ENCODE results near the gene TUBGCP6. TPM values are rescaled to one million over a fixed set of nuclear protein-coding genes. Genes with fewer than 3 reads are reported as not detected.

TUBGCP6 gene
- polyA plus RNA-seq, 3 donors = 3.7 to 72.8 (median 4.3) TPM

GRCh38 chr22:50190941-50191741 is 53.7 kb downstream of the TUBGCP6 start:
- peak overlapping the region; percentile 95 for H3K9ac ChIP-seq (ENCODE audit: insufficient read depth, low read length, poor library complexity, severe bottlenecking)
- Mint-ChIP-seq H3K36me3 (peaks cover 36 to 49% of the 10 kb centered on the region in 2 donors), H3K4me3 (peak overlapping the region; percentile 83 to 89), H3K9me3 (no peaks in the 10 kb centered on the region), H3K27me3 (ENCODE audit: low read depth in 3 of 3) (peaks cover 0 to 2% (median 1%) of the 10 kb centered on the region in 3 donors), H3K4me1 (peaks cover 54% of the 10 kb centered on the region), H3K27ac (peak overlapping the region; percentile 98 to 100 (median 100))
- WGBS (ENCODE audit: insufficient coverage) = 0% methylated on average over 16 of the region's 18 CpGs
- no peak for TF ChIP-seq CTCF (IDR thresholded peaks at IDR 0.05)
- H3K36me3 ChIP-seq (replicated peaks in 1 of 2; ENCODE audit: control insufficient read depth in 1 of 2, insufficient read depth in 2 of 2, low read length in 2 of 2) = peaks cover 31 to 32% of the 10 kb centered on the region in 2 donors
- DNase-seq = peak; percentile 90 to 95 (median 93)
- peaks cover 64 to 75% of the 10 kb centered on the region in 2 donors for H3K4me1 ChIP-seq (ENCODE audit: control insufficient read depth in 1 of 2, insufficient read depth in 2 of 2, low read length in 2 of 2)
- no peak overlapping the region for H2AFZ ChIP-seq (ENCODE audit: insufficient read depth, low read depth, low read length, poor library complexity, severe bottlenecking)
- intact Hi-C loops (cut with micrococcal nuclease) = loop anchor here in 1 of 2 donors (1.0 to 2.0 kb wide), 2 partner anchors 9 to 254 kb away; no protein-coding TSS in a partner anchor
- peak overlapping the region; percentile 70 for H3K4me2 ChIP-seq (replicated peaks; ENCODE audit: extremely low read depth, low read length, poor library complexity, severe bottlenecking)
- H3K4me3 ChIP-seq (replicated peaks in 1 of 3; ENCODE audit: low read depth in 2 of 3, low read length in 3 of 3) = peak overlapping the region; percentile 21 to 71 (median 57)
- H3K27me3 ChIP-seq (ENCODE audit: control insufficient read depth in 2 of 2, insufficient read depth in 2 of 2, low read length in 2 of 2) = no peaks in the 10 kb centered on the region
- H3K27ac ChIP-seq (ENCODE audit: low read depth in 1 of 2, low read length in 2 of 2) = peak overlapping the region; percentile 99 to 100
- H3K9me3 ChIP-seq (replicated peaks in 1 of 2; ENCODE audit: control insufficient read depth in 1 of 2, insufficient read depth in 1 of 2, low read length in 2 of 2) = no peaks in the 10 kb centered on the region
- H3K79me2 ChIP-seq (ENCODE audit: insufficient read depth, low read length) = peaks cover 79% of the 10 kb centered on the region
- H4K20me1 ChIP-seq (ENCODE audit: insufficient read depth, low read length) = no peaks in the 10 kb centered on the region

GRCh38 chr22:50190182-50190940 is 54.5 kb downstream of the TUBGCP6 start:
- intact Hi-C loops (cut with micrococcal nuclease) = loop anchor here in 1 of 2 donors (2.0 kb wide), 1 partner anchor 254 kb away; no protein-coding TSS in a partner anchor
- H4K20me1 ChIP-seq (ENCODE audit: insufficient read depth, low read length) = no peaks in the 10 kb centered on the region
- H3K36me3 Mint-ChIP-seq = peaks cover 29 to 41% of the 10 kb centered on the region in 2 donors

More at GRCh38 chr22:50190182-50190940, 54.5 kb downstream of the TUBGCP6 start:
- TF ChIP-seq CTCF (IDR thresholded peaks at IDR 0.05) = peak; percentile 51
- H3K27me3 Mint-ChIP-seq (ENCODE audit: low read depth in 3 of 3) = peaks cover 0 to 2% (median 1%) of the 10 kb centered on the region in 3 donors
- H3K9me3 Mint-ChIP-seq = no peaks in the 10 kb centered on the region
- WGBS (ENCODE audit: insufficient coverage) = under 1% methylated on average over 40 of the region's 43 CpGs
- H3K27ac Mint-ChIP-seq = peak overlapping the region; percentile 98 to 100 (median 100)
- peak; percentile 91 to 97 (median 94) for DNase-seq
- peaks cover 56% of the 10 kb centered on the region for H3K4me1 Mint-ChIP-seq
- Histone ChIP-seq H3K27me3 (ENCODE audit: control insufficient read depth in 2 of 2, insufficient read depth in 2 of 2, low read length in 2 of 2) (no peaks in the 10 kb centered on the region), H3K9ac (ENCODE audit: insufficient read depth, low read length, poor library complexity, severe bottlenecking) (peak overlapping the region; percentile 95), H3K27ac (ENCODE audit: low read depth in 1 of 2, low read length in 2 of 2) (peak overlapping the region; percentile 99 to 100), H3K9me3 (replicated peaks in 1 of 2; ENCODE audit: control insufficient read depth in 1 of 2, insufficient read depth in 1 of 2, low read length in 2 of 2) (no peaks in the 10 kb centered on the region), H2AFZ (ENCODE audit: insufficient read depth, low read depth, low read length, poor library complexity, severe bottlenecking) (no peak overlapping the region), H3K36me3 (replicated peaks in 1 of 2; ENCODE audit: control insufficient read depth in 1 of 2, insufficient read depth in 2 of 2, low read length in 2 of 2) (peaks cover 24% of the 10 kb centered on the region in 2 donors), H3K4me1 (ENCODE audit: control insufficient read depth in 1 of 2, insufficient read depth in 2 of 2, low read length in 2 of 2) (peaks cover 65 to 77% of the 10 kb centered on the region in 2 donors), H3K79me2 (ENCODE audit: insufficient read depth, low read length) (peaks cover 79% of the 10 kb centered on the region), H3K4me2 (replicated peaks; ENCODE audit: extremely low read depth, low read length, poor library complexity, severe bottlenecking) (peak overlapping the region; percentile 70), H3K4me3 (replicated peaks in 1 of 3; ENCODE audit: low read depth in 2 of 3, low read length in 3 of 3) (peak overlapping the region; percentile 21 to 71 (median 57))
- peak overlapping the region; percentile 83 to 89 for H3K4me3 Mint-ChIP-seq

Data from CD14-positive monocyte (primary cell).